GM12801 (cell line): ENCODE results near the gene RYR1.

Experiments used
- TF ChIP-seq, protein P1 (sequence below): IDR thresholded peaks from one replicate; pipeline ENCODE4 v1.5.1; 2011; ENCODE audit warnings: control low read depth; ENCODE audit not compliant: insufficient read length; ENCODE audit errors: extremely low read depth

Gene RYR1

DNA sequence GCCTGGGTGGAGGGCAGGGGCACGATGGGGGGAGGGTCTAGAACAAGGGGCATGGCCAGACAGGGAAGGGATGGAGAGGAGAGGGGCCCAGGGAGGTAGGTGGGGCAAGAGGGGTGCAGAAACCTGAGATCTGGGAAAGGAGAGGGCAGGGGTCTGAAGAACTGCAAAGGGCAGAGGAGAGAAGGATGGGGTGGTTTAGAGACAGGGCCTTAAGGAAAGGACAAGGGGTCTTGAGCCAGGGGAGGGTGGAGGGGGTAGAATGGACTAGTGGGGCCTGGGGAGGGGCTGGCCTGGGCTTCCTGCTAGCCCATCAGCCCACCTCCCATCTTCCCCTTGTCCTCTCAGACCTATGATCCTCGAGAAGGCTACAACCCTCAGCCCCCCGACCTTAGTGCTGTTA is 72.5 kb downstream of the RYR1 start:
- TF ChIP-seq, protein P1, sequence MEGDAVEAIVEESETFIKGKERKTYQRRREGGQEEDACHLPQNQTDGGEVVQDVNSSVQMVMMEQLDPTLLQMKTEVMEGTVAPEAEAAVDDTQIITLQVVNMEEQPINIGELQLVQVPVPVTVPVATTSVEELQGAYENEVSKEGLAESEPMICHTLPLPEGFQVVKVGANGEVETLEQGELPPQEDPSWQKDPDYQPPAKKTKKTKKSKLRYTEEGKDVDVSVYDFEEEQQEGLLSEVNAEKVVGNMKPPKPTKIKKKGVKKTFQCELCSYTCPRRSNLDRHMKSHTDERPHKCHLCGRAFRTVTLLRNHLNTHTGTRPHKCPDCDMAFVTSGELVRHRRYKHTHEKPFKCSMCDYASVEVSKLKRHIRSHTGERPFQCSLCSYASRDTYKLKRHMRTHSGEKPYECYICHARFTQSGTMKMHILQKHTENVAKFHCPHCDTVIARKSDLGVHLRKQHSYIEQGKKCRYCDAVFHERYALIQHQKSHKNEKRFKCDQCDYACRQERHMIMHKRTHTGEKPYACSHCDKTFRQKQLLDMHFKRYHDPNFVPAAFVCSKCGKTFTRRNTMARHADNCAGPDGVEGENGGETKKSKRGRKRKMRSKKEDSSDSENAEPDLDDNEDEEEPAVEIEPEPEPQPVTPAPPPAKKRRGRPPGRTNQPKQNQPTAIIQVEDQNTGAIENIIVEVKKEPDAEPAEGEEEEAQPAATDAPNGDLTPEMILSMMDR: no peak

DNA sequence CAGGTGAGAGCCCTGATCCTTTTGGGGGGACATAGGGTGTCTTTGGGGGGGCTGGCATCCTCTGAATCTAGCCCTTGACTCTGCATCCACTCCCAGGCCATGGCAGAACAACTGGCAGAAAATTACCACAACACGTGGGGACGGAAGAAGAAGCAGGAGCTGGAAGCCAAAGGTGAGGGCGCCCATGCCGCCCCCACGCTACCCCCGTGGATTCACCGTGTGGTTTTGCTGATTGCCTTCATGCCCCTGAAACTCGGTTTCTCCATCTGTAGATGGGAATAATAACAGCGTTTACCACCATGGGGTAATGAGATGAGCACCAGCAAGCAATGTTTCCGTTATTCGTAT is 72.9 kb downstream of the RYR1 start:
- TF ChIP-seq, protein P1: no peak

DNA sequence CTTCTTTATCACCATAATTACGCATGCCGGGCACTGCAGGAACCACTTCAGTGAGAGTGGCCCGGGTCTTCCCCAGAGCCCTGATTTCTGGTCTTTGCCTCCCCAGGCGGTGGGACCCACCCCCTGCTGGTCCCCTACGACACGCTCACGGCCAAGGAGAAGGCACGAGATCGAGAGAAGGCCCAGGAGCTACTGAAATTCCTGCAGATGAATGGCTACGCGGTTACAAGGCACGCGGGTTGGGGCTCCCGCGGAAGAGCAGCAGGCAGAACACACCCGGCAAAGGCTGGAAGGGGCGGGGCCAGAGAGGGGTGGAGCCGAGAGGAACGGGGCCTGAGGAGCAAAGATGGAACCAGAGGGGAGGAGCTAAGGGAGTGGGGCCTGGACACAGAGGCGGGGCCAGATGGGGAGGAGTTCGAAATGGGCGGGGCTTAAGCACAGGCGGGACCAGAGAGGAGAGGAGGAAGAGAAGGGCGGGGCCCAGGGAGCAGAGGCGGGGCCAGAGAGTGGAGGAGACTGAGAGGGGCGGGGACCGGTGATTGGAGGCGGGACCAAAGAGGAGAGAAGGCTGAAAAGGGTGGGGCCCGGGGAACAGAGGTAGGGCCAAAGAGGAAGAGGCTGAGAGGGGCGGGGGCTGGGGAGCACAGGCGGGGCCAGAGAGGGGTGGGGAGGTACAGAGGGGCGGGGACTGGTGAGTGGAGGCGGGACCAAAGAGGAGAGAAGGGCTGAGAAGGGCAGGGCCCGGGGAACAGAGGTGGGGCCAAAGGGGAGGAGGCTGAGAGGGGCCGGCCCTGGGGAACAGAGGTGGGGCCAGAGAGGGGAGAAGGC is 73.4 kb downstream of the RYR1 start:
- TF ChIP-seq, protein P1: no peak

DNA sequence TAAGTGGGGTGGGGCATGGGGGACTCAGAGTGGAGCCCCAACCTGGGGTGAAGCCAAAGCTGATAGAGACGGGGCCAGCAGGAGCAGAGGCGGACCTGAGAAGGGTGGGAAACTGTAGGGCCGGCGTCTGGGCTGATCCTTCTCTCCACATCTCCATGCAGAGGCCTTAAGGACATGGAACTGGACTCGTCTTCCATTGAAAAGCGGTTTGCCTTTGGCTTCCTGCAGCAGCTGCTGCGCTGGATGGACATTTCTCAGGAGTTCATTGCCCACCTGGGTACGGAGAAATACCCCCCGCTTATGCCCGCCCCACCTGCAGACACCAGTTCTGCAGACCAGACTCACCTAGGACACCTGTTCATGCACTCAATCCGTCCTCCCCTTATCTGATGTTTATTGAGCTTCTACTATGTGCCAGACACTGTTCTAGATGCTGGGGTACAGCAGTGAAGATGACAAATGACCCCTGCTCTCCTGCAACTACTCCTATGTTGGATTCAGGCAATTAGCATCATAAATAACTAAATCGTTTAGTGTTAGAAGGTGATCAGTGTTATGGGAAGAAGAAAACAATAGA is 74.1 kb downstream of the RYR1 start:
- TF ChIP-seq, protein P1: no peak

DNA sequence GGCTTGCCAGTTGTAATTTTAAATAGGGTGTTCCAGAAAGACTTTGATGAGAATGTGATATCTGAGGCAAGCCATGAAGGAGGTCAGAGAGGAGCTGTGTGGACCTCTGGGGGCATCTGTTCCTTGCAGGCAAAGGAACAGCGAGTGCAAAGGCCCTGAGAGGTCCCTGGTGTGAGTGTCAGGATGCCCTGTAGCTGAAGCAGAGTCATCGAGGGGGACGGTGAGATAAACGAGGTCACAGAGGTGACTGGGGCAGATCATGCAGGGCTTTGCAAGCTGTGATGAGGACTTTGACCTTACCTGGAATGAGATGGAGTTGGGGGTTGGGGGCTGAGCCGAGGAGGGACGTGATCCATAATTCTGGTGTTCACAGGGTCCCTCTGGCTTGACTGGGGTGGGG is 75.0 kb downstream of the RYR1 start:
- TF ChIP-seq, protein P1: no peak

DNA sequence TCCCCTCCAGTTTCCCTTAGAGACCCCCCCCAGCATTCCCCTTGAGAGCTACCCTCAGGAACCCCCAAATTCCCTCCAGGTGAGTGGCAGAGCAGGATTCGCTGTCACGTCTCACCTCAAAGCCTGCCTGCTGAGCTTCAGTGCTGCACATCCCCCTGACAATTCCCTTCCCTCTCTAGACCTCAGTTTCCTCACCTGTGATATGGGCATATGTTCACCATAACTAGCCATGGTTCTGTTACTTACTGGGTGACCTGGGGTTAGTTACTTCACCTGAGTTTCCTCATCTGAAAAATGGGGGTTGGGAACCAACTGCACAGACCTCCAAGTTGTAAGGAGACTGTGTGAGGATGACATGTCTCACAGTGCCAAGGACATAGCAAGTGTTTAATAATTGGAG is 75.5 kb downstream of the RYR1 start:
- TF ChIP-seq, protein P1: no peak

DNA sequence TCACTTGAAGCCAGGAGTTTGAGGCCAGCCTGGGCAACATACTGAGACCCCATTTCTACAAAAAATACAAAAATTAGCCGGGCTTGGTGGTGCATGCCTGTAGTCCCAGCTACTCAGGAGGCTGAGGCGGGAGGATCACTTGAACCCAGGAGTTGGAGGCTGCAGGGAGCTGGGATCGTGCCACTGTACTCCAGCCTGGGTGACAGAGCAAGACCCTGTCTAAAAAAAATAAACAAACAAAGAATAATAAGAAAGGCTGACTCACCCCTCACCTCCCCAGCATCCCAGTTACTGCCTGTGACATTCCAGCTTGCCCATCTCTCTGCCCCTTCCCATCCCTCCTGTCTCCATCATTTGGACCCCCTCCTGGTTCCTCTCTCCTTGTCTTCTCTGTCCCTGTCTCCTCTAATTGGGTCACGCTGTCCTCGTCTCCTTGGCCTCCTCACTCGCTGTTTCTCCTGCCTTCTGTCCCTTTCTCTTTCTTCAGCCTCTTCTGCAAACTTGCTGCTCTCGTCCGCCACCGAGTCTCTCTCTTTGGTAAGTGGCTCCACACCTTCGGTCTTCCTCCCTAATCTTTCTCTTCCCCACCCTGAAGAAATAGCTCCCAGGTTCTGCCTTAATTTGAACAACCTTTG is 77.7 kb downstream of the RYR1 start:
- TF ChIP-seq, protein P1: no peak
